GM12878 (cell line): ENCODE results near the gene CABYR. TPM values are rescaled to one million over a fixed set of nuclear protein-coding genes. Genes with fewer than 3 reads are reported as not detected.

ENCODE experiments used
- ATAC-seq: fragments of 200-7000 bp; cut with Tn5 transposase; 3 replicates; pipeline ENCODE4 v1.9.1; 2020; ENCODE audit warnings: mild to moderate bottlenecking, moderate library complexity
- BruUV-seq: library from RNA; stranded (reverse); fragments of 400-500 nt; replicated peaks from 2 replicates; lab custom pipeline; 2021; lab: Mats Ljungman, UMichigan
- CTCF ChIA-PET: fragments of 300-600 bp; sonication (Branson Sonifier 250); formaldehyde crosslinking; extraction: SDS; loops from one replicate; lab custom pipeline; 2021; ENCODE audit warnings: inconsistent platforms; lab: Yijun Ruan, JAX
- POLR2A ChIA-PET: fragments of 350-600 bp; formaldehyde crosslinking; extraction: SDS; loops from one replicate; lab custom pipeline; 2021; ENCODE audit warnings: inconsistent platforms; lab: Charles Lee
- RAD21 ChIA-PET: fragments of 300-600 bp; sonication (Branson Sonifier 250); formaldehyde crosslinking; loops from one replicate; lab custom pipeline; 2023; ENCODE audit warnings: antibody characterized with exemption; ENCODE audit not compliant: unreplicated experiment; lab: Charles Lee
- SMC1A ChIA-PET: fragments of 300-600 bp; sonication (Branson Sonifier 250); formaldehyde crosslinking; loops from one replicate; lab custom pipeline; 2023; ENCODE audit not compliant: unreplicated experiment, uncharacterized antibody; lab: Charles Lee
- DNase-seq: peaks from one replicate; pipeline ENCODE4 v3.0.0-alpha.2; 2011; ENCODE audit warnings: low read depth, low spot score
- FAIRE-seq: peaks from 3 replicates; lab custom pipeline; 2011; peaks lifted over from hg19 to GRCh38; lab: Jason Lieb, UNC
- H2AFZ ChIP-seq: 2 replicates; pipeline ENCODE4 v1.6.0; 2011; ENCODE audit warnings: low read depth, low read length, control low read depth; ENCODE audit not compliant: control insufficient read depth
- H3K27ac ChIP-seq: 2 replicates; pipeline ENCODE4 v1.5.1; 2011; ENCODE audit warnings: control low read depth; ENCODE audit not compliant: control insufficient read depth, insufficient read depth
- H3K27me3 ChIP-seq, 2 experiments: replicated peaks in 1 of 2; 2 replicates each; pipeline versions ENCODE4 v1.6.0 to v1.6.1; 2011; ENCODE audit warnings: low read length in 1 of 2; ENCODE audit not compliant: control insufficient read depth in 2 of 2, insufficient read depth in 2 of 2
- H3K36me3 ChIP-seq, 2 experiments: 2 replicates each; pipeline ENCODE4 v1.5.1; 2011; ENCODE audit warnings: low read length in 1 of 2; ENCODE audit not compliant: control insufficient read depth in 2 of 2, insufficient read depth in 2 of 2
- H3K4me1 ChIP-seq: 2 replicates; pipeline ENCODE4 v1.6.1; 2011; ENCODE audit warnings: mild to moderate bottlenecking, low read length, moderate library complexity, mixed read lengths; ENCODE audit not compliant: control insufficient read depth, insufficient read depth
- H3K4me2 ChIP-seq: 2 replicates; pipeline ENCODE4 v1.6.0; 2011; ENCODE audit warnings: control low read depth; ENCODE audit not compliant: control insufficient read depth, insufficient read depth
- H3K4me3 ChIP-seq: fragments of 200-600 bp; sonication (generic); 2 replicates; pipeline ENCODE4 v1.5.1; 2016
- H3K79me2 ChIP-seq: 2 replicates; pipeline ENCODE4 v1.6.0; 2011; ENCODE audit warnings: low read length; ENCODE audit not compliant: control insufficient read depth, insufficient read depth
- H3K9ac ChIP-seq: 2 replicates; pipeline ENCODE4 v1.8.0; 2011; ENCODE audit warnings: low read length, control low read depth, mixed read lengths; ENCODE audit not compliant: control insufficient read depth, insufficient read depth
- H3K9me3 ChIP-seq: replicated peaks from 3 replicates; pipeline ENCODE4 v1.5.1; 2011; ENCODE audit warnings: mild to moderate bottlenecking, low read length; ENCODE audit not compliant: control insufficient read depth, insufficient read depth
- H4K20me1 ChIP-seq: 2 replicates; pipeline ENCODE4 v1.6.0; 2011; ENCODE audit not compliant: control insufficient read depth, insufficient read depth
- ATF7 ChIP-seq: fragments of 450-650 bp; IDR thresholded peaks from 2 replicates; pipeline ENCODE4 v1.6.1; 2016; ENCODE audit warnings: low read depth, mild to moderate bottlenecking
- CHD1 ChIP-seq: IDR thresholded peaks from 2 replicates; pipeline ENCODE4 v1.6.1; 2012; ENCODE audit warnings: low read depth, low read length, improper control_type of control experiment
- DPF2 ChIP-seq: fragments of 450-650 bp; IDR thresholded peaks from 2 replicates; pipeline ENCODE4 v1.6.1; 2017; ENCODE audit warnings: mild to moderate bottlenecking
- E2F4 ChIP-seq: IDR thresholded peaks from 2 replicates; pipeline ENCODE4 v1.6.1; 2012; ENCODE audit warnings: low read depth, low read length, improper control_type of control experiment
- EGR1 ChIP-seq, 2 experiments: IDR thresholded peaks; 1 replicate in 1 of 2; 2 replicates in 1 of 2; pipeline ENCODE4 v1.6.1; 2011 to 2012; ENCODE audit warnings: low read depth in 2 of 2, low read length in 2 of 2, borderline replicate concordance in 1 of 2, mild to moderate bottlenecking in 1 of 2, moderate library complexity in 1 of 2
- SKIL ChIP-seq: fragments of 450-650 bp; IDR thresholded peaks from 2 replicates; pipeline ENCODE4 v1.6.1; 2017; ENCODE audit warnings: mild to moderate bottlenecking, low read depth, inconsistent platforms; ENCODE audit not compliant: poor library complexity, severe bottlenecking
- SUPT20H ChIP-seq: IDR thresholded peaks from 2 replicates; pipeline ENCODE4 v1.6.1; 2011; ENCODE audit warnings: low read depth, mild to moderate bottlenecking, low read length, moderate library complexity, borderline replicate concordance; ENCODE audit not compliant: control insufficient read depth
- ZNF384 ChIP-seq: IDR thresholded peaks from 2 replicates; pipeline ENCODE4 v1.6.1; 2012; ENCODE audit warnings: low read depth, mild to moderate bottlenecking, low read length, improper control_type of control experiment, borderline replicate concordance
- WGBS: methylation state at CpG from one replicate; pipeline ENCODE4 v1.1.6; 2016; ENCODE audit warnings: low lambda C conversion rate; ENCODE audit not compliant: insufficient replicate concordance, insufficient coverage; ENCODE audit errors: missing lambda C conversion rate; 5-methylcytosine and 5-hydroxymethylcytosine counted together
- in situ Hi-C: fragments of 300-500 bp; cut with MboI; formaldehyde crosslinking; loops from 9 replicates; pipeline ENCODE4 v1.14.3; 2018; ENCODE audit warnings: mixed read lengths
- intact Hi-C: fragments of 100-400 bp; cut with micrococcal nuclease; formaldehyde crosslinking; loops from one replicate; pipeline ENCODE4 v1.14.2; 2022; ENCODE audit not compliant: unreplicated experiment
- polyA plus RNA-seq, 11 experiments: library from polyadenylated mRNA; depleted of rRNA in 4 of 11; unstranded in 6 of 11; stranded (reverse) in 5 of 11; fragments of >200 nt; fragmentation: Nextera tagmentation in 4 of 11; fragmentation: Illumina TruSeq in 1 of 11; extraction: Ambion mirVana in 4 of 11; extraction: Trizol in 1 of 11; gene quantifications; 1 replicate in 1 of 11; 2 replicates in 10 of 11; pipeline versions ENCODE4 v1.2.1 to v1.2.3, GENCODE V29; 2011 to 2016; ENCODE audit warnings: inconsistent platforms in 2 of 11, missing spikeins in 2 of 11, low read depth in 1 of 11
- total RNA-seq, 4 experiments: library from RNA; depleted of rRNA in 3 of 4; stranded (reverse); fragments of >200 nt in 3 of 4; fragmentation: Illumina TruSeq in 1 of 4; extraction: Trizol in 1 of 4; gene quantifications; 2 replicates each; pipeline versions ENCODE4 v1.2.1 to v1.2.3, GENCODE V29; 2013 to 2021

Gene CABYR
- total and polyA plus RNA-seq, 10 of the 15 experiments (the other 5 are each of a cell fraction or from before 2014, with no cell fraction given) = 0.29 to 2.8 (median 1.7) TPM

GRCh38 chr18:24089515-24090337, 49.1 kb upstream of the CABYR start:
- CTCF ChIA-PET = interaction anchor here (0.6 to 1.6 kb wide), 3 partner anchors 26 to 466 kb away, joined by 3 to 8 read pairs (median 3); no protein-coding TSS in a partner anchor
- H3K9ac ChIP-seq = no peak overlapping the region
- BruUV-seq = no TSS peak
- no peaks in the 10 kb centered on the region for H3K27me3 ChIP-seq
- RAD21 ChIA-PET = no interaction called here
- POLR2A ChIA-PET = no interaction called here
- H3K4me2 ChIP-seq = no peak overlapping the region
- SMC1A ChIA-PET = interaction anchor here (0.8 to 1.5 kb wide), 3 partner anchors 10 to 137 kb away, joined by 3 to 4 read pairs (median 3); no protein-coding TSS in a partner anchor
- H3K9me3 ChIP-seq = no peaks in the 10 kb centered on the region
- no peak for FAIRE-seq
- H4K20me1 ChIP-seq = no peaks in the 10 kb centered on the region
- H2AFZ ChIP-seq = no peak overlapping the region
- intact Hi-C loops = no loop called here
- in situ Hi-C loops = no loop called here
- peaks cover 0 to 11% of the 10 kb centered on the region in 2 experiments; a peak in 3 of 4 replicates for H3K36me3 ChIP-seq
- over 99% methylated on average over 4 of the region's 4 CpGs for WGBS
- no peak for TF ChIP-seq ATF7
- TF ChIP-seq CHD1 = no peak
- no peak for TF ChIP-seq EGR1 (IDR thresholded peaks at IDR 0.05; ENCODE audit: borderline replicate concordance in 1 of 2, low read depth in 2 of 2, low read length in 2 of 2)
- TF ChIP-seq DPF2 = no peak
- TF ChIP-seq ZNF384 = no peak
- TF ChIP-seq E2F4 = no peak
- no peak for TF ChIP-seq SUPT20H
- no peak for TF ChIP-seq SKIL
- TF ChIP-seq, all 136 proteins: peak for 0
- ATAC-seq (no peak), DNase-seq (no peak)
- H3K4me3 ChIP-seq = no peak overlapping the region
- no peak overlapping the region for H3K27ac ChIP-seq
- 0 out of 2 replicates have a peak, but pooled peaks cover 3% of the 10 kb centered on the region for H3K4me1 ChIP-seq
- no peaks in the 10 kb centered on the region for H3K79me2 ChIP-seq
